HCT116 (cell line): ENCODE results near the gene VSIG2. TPM values are rescaled to one million over a fixed set of nuclear protein-coding genes. Genes with fewer than 3 reads are reported as not detected.

Experiments used
- ATAC-seq: fragments of 200-7000 bp; cut with Tn5 transposase; 2 replicates; pipeline ENCODE4 v1.9.1; 2020; ENCODE audit warnings: mild to moderate bottlenecking, moderate library complexity
- BruUV-seq: library from RNA; stranded (reverse); fragments of 400-500 nt; replicated peaks from 2 replicates; lab custom pipeline; 2021; lab: Mats Ljungman, UMichigan
- CTCF ChIA-PET: fragments of 300-600 bp; sonication (Branson Sonifier 250); formaldehyde crosslinking; loops from one replicate; lab custom pipeline; 2021; ENCODE audit warnings: antibody characterized with exemption; lab: Charles Lee
- POLR2A ChIA-PET: fragments of 300-600, 350-600 bp; sonication (Branson Sonifier 250); formaldehyde crosslinking; loops from one replicate; lab custom pipeline; 2021; ENCODE audit warnings: antibody characterized with exemption; lab: Charles Lee
- RAD21 ChIA-PET, 2 experiments: fragments of 300-600 bp; sonication (Branson Sonifier 250); formaldehyde crosslinking; loops; one replicate each; lab custom pipeline; 2023; ENCODE audit warnings: low total read pairs in 2 of 2; ENCODE audit not compliant: uncharacterized antibody in 2 of 2, unreplicated experiment in 2 of 2, low non-redundant PET in 1 of 2; lab: Charles Lee
- DNase-seq: peaks from one replicate; pipeline ENCODE4 v3.0.0-alpha.2; 2010; ENCODE audit warnings: low read depth, low spot score
- H2AFZ ChIP-seq: fragments of 200-600 bp; shearing (Covaris generic), sonication (generic); 2 replicates; pipeline ENCODE4 v1.6.1; 2017; ENCODE audit warnings: low read depth, mixed run types, mixed read lengths, antibody characterized with exemption, low read length; ENCODE audit not compliant: poor library complexity, severe bottlenecking
- H3K27ac ChIP-seq: 2 replicates; pipeline ENCODE4 v1.5.1; 2012; ENCODE audit warnings: low read depth, low read length
- H3K27me3 ChIP-seq: fragments of 200-600 bp; sonication (generic); 2 replicates; pipeline ENCODE4 v1.6.1; 2016; ENCODE audit warnings: mixed run types, low read length, mixed read lengths; ENCODE audit not compliant: insufficient read depth
- H3K36me3 ChIP-seq, 2 experiments: fragments of 200-500 bp in 1 of 2; fragments of 200-600 bp in 1 of 2; sonication (Bioruptor generic) in 1 of 2; sonication (generic) in 1 of 2; 2 replicates each; pipeline versions ENCODE4 v1.5.1 to v1.6.1; 2014 to 2016; ENCODE audit warnings: low read length in 2 of 2, inconsistent platforms in 1 of 2, mixed read lengths in 1 of 2, mixed run types in 1 of 2; ENCODE audit not compliant: insufficient read depth in 2 of 2, control insufficient read depth in 1 of 2
- H3K4me1 ChIP-seq, 2 experiments: fragments of 200-600 bp in 1 of 2; sonication (generic) in 1 of 2; 2 replicates each; pipeline versions ENCODE4 v1.5.1 to v1.6.1; 2012 to 2017; ENCODE audit warnings: low read length in 2 of 2, inconsistent platforms in 1 of 2, mild to moderate bottlenecking in 1 of 2, mixed read lengths in 1 of 2, mixed run types in 1 of 2, moderate library complexity in 1 of 2; ENCODE audit not compliant: insufficient read depth in 2 of 2, control insufficient read depth in 1 of 2
- H3K4me2 ChIP-seq: fragments of 200-600 bp; sonication (generic); 2 replicates; pipeline ENCODE4 v1.6.1; 2017; ENCODE audit warnings: mixed run types, low read length, mixed read lengths
- H3K4me3 ChIP-seq, 2 experiments: fragments of 200-600 bp in 1 of 2; sonication (generic) in 1 of 2; replicated peaks in 1 of 2; 2 replicates each; pipeline ENCODE4 v1.5.1; 2011 to 2016; ENCODE audit warnings: low read length in 2 of 2, control low read depth in 1 of 2, low read depth in 1 of 2, mild to moderate bottlenecking in 1 of 2, mixed read lengths in 1 of 2, mixed run types in 1 of 2
- H3K79me2 ChIP-seq: fragments of 200-600 bp; sonication (generic); 2 replicates; pipeline ENCODE4 v1.6.1; 2017; ENCODE audit warnings: mild to moderate bottlenecking, mixed run types, low read length, moderate library complexity, mixed read lengths; ENCODE audit not compliant: insufficient read depth
- H3K9ac ChIP-seq: fragments of 200-600 bp; sonication (generic); 2 replicates; pipeline ENCODE4 v1.6.1; 2016; ENCODE audit warnings: low read length, mixed read lengths
- H3K9me2 ChIP-seq: fragments of 200-600 bp; sonication (generic), shearing (Covaris generic); 2 replicates; pipeline ENCODE4 v1.6.1; 2017; ENCODE audit warnings: mixed run types, mild to moderate bottlenecking, moderate library complexity; ENCODE audit not compliant: insufficient read depth
- H3K9me3 ChIP-seq, 2 experiments: fragments of 200-500 bp in 1 of 2; fragments of 200-600 bp in 1 of 2; sonication (Bioruptor generic) in 1 of 2; sonication (generic) in 1 of 2; 2 replicates each; pipeline ENCODE4 v1.6.1; 2014 to 2017; ENCODE audit warnings: low read length in 2 of 2, mixed read lengths in 2 of 2, inconsistent platforms in 1 of 2, low read depth in 1 of 2, mild to moderate bottlenecking in 1 of 2, mixed run types in 1 of 2, moderate library complexity in 1 of 2; ENCODE audit not compliant: control insufficient read depth in 1 of 2, insufficient read depth in 1 of 2
- H4K20me1 ChIP-seq: fragments of 200-600 bp; sonication (generic), shearing (Covaris generic); 2 replicates; pipeline ENCODE4 v1.6.1; 2017; ENCODE audit warnings: mixed run types, mild to moderate bottlenecking, moderate library complexity; ENCODE audit not compliant: insufficient read depth
- CBX3 ChIP-seq: IDR thresholded peaks from 2 replicates; pipeline ENCODE4 v1.6.1; 2012; ENCODE audit warnings: low read depth
- ELF1 ChIP-seq: IDR thresholded peaks from 2 replicates; pipeline ENCODE4 v1.6.1; 2012; ENCODE audit warnings: low read depth, borderline replicate concordance
- EZH2 ChIP-seq: fragments of 200-600 bp; sonication (generic); IDR thresholded peaks from 2 replicates; pipeline ENCODE4 v1.6.1; 2017; ENCODE audit warnings: antibody characterized with exemption, mixed run types
- EZH2phosphoT487 ChIP-seq: fragments of 200-600 bp; IDR thresholded peaks from 2 replicates; pipeline ENCODE4 v1.6.1; 2018; ENCODE audit warnings: antibody characterized with exemption, borderline replicate concordance
- POLR2A ChIP-seq: IDR thresholded peaks from 2 replicates; pipeline ENCODE4 v1.7.0; 2011; ENCODE audit warnings: borderline replicate concordance; ENCODE audit not compliant: insufficient read depth, insufficient read length; ENCODE audit errors: extremely low read depth
- POLR2AphosphoS5 ChIP-seq: IDR thresholded peaks from 2 replicates; pipeline ENCODE4 v1.6.1; 2011; ENCODE audit warnings: mild to moderate bottlenecking, low read depth, low read length, moderate library complexity
- REST ChIP-seq: IDR thresholded peaks from 2 replicates; pipeline ENCODE4 v1.6.1; 2012; ENCODE audit warnings: low read depth
- SIN3A ChIP-seq: IDR thresholded peaks from 2 replicates; pipeline ENCODE4 v1.6.1; 2012; ENCODE audit warnings: low read depth
- SP1 ChIP-seq: IDR thresholded peaks from 2 replicates; pipeline ENCODE4 v1.6.1; 2012; ENCODE audit warnings: low read depth
- SRF ChIP-seq: IDR thresholded peaks from 2 replicates; pipeline ENCODE4 v1.6.1; 2012; ENCODE audit warnings: low read depth
- ZNF274 ChIP-seq: fragments of 200-500 bp; sonication (Bioruptor generic); IDR thresholded peaks from 2 replicates; pipeline ENCODE4 v1.6.1; 2014; ENCODE audit warnings: mild to moderate bottlenecking, low read depth, low read length, inconsistent platforms
- intact Hi-C: fragments of 100-400 bp; cut with micrococcal nuclease; formaldehyde crosslinking; loops from 2 replicates; pipeline ENCODE4 v1.10.0; 2022
- total RNA-seq: library from RNA; stranded (reverse); gene quantifications from one replicate; pipeline ENCODE4 v1.2.1, GENCODE V29; 2021; ENCODE audit not compliant: unreplicated experiment

The VSIG2 gene
- total RNA-seq, 1 experiment from 2014 or later: not detected

GRCh38 chr11:124707829-124708228, 44.2 kb downstream of the VSIG2 start:
- no peak overlapping the region for H3K27ac ChIP-seq
- ChIA-PET CTCF (no interaction called here), POLR2A (no interaction called here), RAD21 (no interaction called here)
- TF ChIP-seq ELF1: peak; percentile 38
- no peak for TF ChIP-seq POLR2A
- H3K27me3 ChIP-seq: no peaks in the 10 kb centered on the region
- H3K36me3 ChIP-seq: no peaks in the 10 kb centered on the region
- H3K79me2 ChIP-seq: no peaks in the 10 kb centered on the region
- peak overlapping the region; percentile 16 to 29; a peak in 3 of 4 replicates for H3K4me3 ChIP-seq
- DNase-seq: peak; percentile 15
- no peaks in the 10 kb centered on the region for H4K20me1 ChIP-seq
- no peaks in the 10 kb centered on the region for H3K9me3 ChIP-seq
- intact Hi-C loops: no loop called here
- H3K4me2 ChIP-seq: peak overlapping the region; percentile 40
- H2AFZ ChIP-seq: no peak overlapping the region
- no peaks in the 10 kb centered on the region; a peak in 1 of 4 replicates for H3K4me1 ChIP-seq
- no TSS peak for BruUV-seq
- peak; percentile 55; the same call in 1 of the 2 replicates for ATAC-seq
- H3K9me2 ChIP-seq: no peaks in the 10 kb centered on the region
- no peak overlapping the region for H3K9ac ChIP-seq

GRCh38 chr11:124700028-124700427, 52.0 kb downstream of the VSIG2 start:
- Histone ChIP-seq H3K27me3 (no peaks in the 10 kb centered on the region), H3K4me2 (no peak overlapping the region), H3K9me2 (no peaks in the 10 kb centered on the region), H4K20me1 (no peaks in the 10 kb centered on the region), H3K4me3 (no peak overlapping the region), H3K27ac (no peak overlapping the region), H2AFZ (no peak overlapping the region), H3K4me1 (no peaks in the 10 kb centered on the region), H3K9me3 (no peaks in the 10 kb centered on the region), H3K36me3 (no peaks in the 10 kb centered on the region), H3K9ac (no peak overlapping the region), H3K79me2 (no peaks in the 10 kb centered on the region)
- no TSS peak for BruUV-seq
- CTCF ChIA-PET: no interaction called here
- RAD21 ChIA-PET: no interaction called here
- no peak for TF ChIP-seq CBX3
- TF ChIP-seq POLR2AphosphoS5: no peak
- no peak for TF ChIP-seq EZH2
- TF ChIP-seq SIN3A: no peak
- no peak for TF ChIP-seq SRF
- TF ChIP-seq REST: no peak
- no peak for TF ChIP-seq POLR2A
- no peak for TF ChIP-seq SP1
- TF ChIP-seq ZNF274: no peak
- no peak for TF ChIP-seq EZH2phosphoT487
- DNase-seq (no peak), ATAC-seq (no peak)
- POLR2A ChIA-PET: no interaction called here
- intact Hi-C loops: no loop called here
